Measurements from ENCODE around the gene UTP14C. TPM values are rescaled to one million over a fixed set of nuclear protein-coding genes. Genes with fewer than 3 reads are reported as not detected.

Gene UTP14C
- total and polyA plus RNA-seq, 2 of the 13 experiments (the other 11 are each of a cell fraction or from before 2014, with no cell fraction given): 8.8 to 12.2 TPM

GRCh38 chr13:51997641-51998330 lies 26.7 kb upstream of the UTP14C start:
- peak overlapping the region; percentile 79 for H3K27ac ChIP-seq (ENCODE audit: extremely low read length, insufficient read depth, low read length)
- CTCF ChIA-PET (ENCODE audit: low intra/inter-chr PET ratio, low total read pairs): interaction anchor here (1.4 to 1.8 kb wide), 2 partner anchors 29 to 131 kb away, joined by 3 to 8 read pairs; partner anchors contain the start of gene NEK5
- H3K9ac ChIP-seq (ENCODE audit: insufficient read depth, low read depth, low read length): 0 out of 2 replicates have a peak overlapping the region, but pooled peaks have one; percentile 41
- peaks cover 81% of the 10 kb centered on the region for H3K4me1 ChIP-seq (ENCODE audit: insufficient read depth, low read length)
- H2AFZ ChIP-seq (ENCODE audit: low read length): no peak overlapping the region
- BruUV-seq (replicated peaks): no TSS peak
- H3K4me2 ChIP-seq (ENCODE audit: low read depth, low read length): peak overlapping the region; percentile 75
- H3K4me3 ChIP-seq (replicated peaks in 1 of 3; ENCODE audit: insufficient read depth in 1 of 3, low read depth in 2 of 3, low read length in 3 of 3): no peak overlapping the region; a peak in 1 of 6 replicates
- H3K79me2 ChIP-seq (ENCODE audit: insufficient read depth, low read length): peaks cover 98% of the 10 kb centered on the region
- H3K27me3 ChIP-seq (ENCODE audit: control insufficient read depth in 1 of 2, insufficient read depth in 2 of 2, low read length in 2 of 2): no peaks in the 10 kb centered on the region
- H3K9me3 ChIP-seq (ENCODE audit: low read length): no peaks in the 10 kb centered on the region
- intact Hi-C loops (cut with micrococcal nuclease; ENCODE audit: unreplicated experiment): no loop called here
- FAIRE-seq (peak; percentile 79), DNase-seq (ENCODE audit: low spot score) (peak; percentile 90), ATAC-seq (peak; percentile 84)
- POLR2A ChIA-PET: interaction anchor here (1.0 to 3.4 kb wide), 9 partner anchors 10 to 130 kb away, joined by 3 to 32 read pairs (median 12); partner anchors contain the start of genes ALG11, ATP7B and NEK5
- H3K36me3 ChIP-seq (replicated peaks in 1 of 2; ENCODE audit: control insufficient read depth in 1 of 2, insufficient read depth in 2 of 2, low read length in 2 of 2): peaks cover 0 to 6% of the 10 kb centered on the region in 2 experiments; a peak in 2 of 5 replicates
- in situ Hi-C loops (cut with HindIII; ENCODE audit: extremely low pct_ligation_motif_present, low pct_unique_long_range_greater_than_20kb): no loop called here
- peaks cover 28% of the 10 kb centered on the region for H4K20me1 ChIP-seq (ENCODE audit: insufficient read depth, low read length)
- WGBS (ENCODE audit: low lambda C conversion rate): 35% methylated on average over 8 of the region's 8 CpGs
- TF ChIP-seq ZBTB26 (CRISPR knock-in tag; IDR thresholded peaks at IDR 0.05; ENCODE audit: borderline replicate concordance) (0 out of 2 replicates have a peak, but pooled peaks have one; percentile 29), ZNF792 (CRISPR knock-in tag; IDR thresholded peaks at IDR 0.05) (peak; percentile 68; the same call in 1 of the 2 replicates), RXRB (CRISPR knock-in tag; IDR thresholded peaks at IDR 0.05; ENCODE audit: borderline replicate concordance) (peak; percentile 69), MAFG (CRISPR knock-in tag; IDR thresholded peaks at IDR 0.05) (no peak), TCF7 (IDR thresholded peaks at IDR 0.05; ENCODE audit: low read depth) (peak; percentile 40; the same call in 1 of the 2 replicates), ATRX (CRISPR knock-in tag; IDR thresholded peaks at IDR 0.05; ENCODE audit: borderline replicate concordance) (no peak), SALL2 (CRISPR knock-in tag; IDR thresholded peaks at IDR 0.05) (no peak), TBX3 (IDR thresholded peaks at IDR 0.05; ENCODE audit: borderline replicate concordance) (peak; percentile 93), ZSCAN31 (CRISPR knock-in tag; IDR thresholded peaks at IDR 0.05; ENCODE audit: low read depth) (peak; percentile 63), ARID3A (IDR thresholded peaks at IDR 0.05; ENCODE audit: low read depth, low read length) (peak; percentile 67; the same call in 1 of the 2 replicates), DPF2 (CRISPR knock-in tag; IDR thresholded peaks at IDR 0.05; ENCODE audit: borderline replicate concordance, low read depth) (peak; percentile 83), ZNF292 (CRISPR knock-in tag; IDR thresholded peaks at IDR 0.05; ENCODE audit: borderline replicate concordance, low read depth) (peak; percentile 96), PITX1 (CRISPR knock-in tag; IDR thresholded peaks at IDR 0.05) (peak; percentile 98), NRL (CRISPR knock-in tag; IDR thresholded peaks at IDR 0.05; ENCODE audit: borderline replicate concordance) (0 out of 2 replicates have a peak, but pooled peaks have one; percentile 24), ARHGAP35 (CRISPR knock-in tag; IDR thresholded peaks at IDR 0.05; ENCODE audit: borderline replicate concordance) (no peak), NAIF1 (CRISPR knock-in tag; IDR thresholded peaks at IDR 0.05; ENCODE audit: borderline replicate concordance) (0 out of 2 replicates have a peak, but pooled peaks have one; percentile 59), SKI (IDR thresholded peaks at IDR 0.05; ENCODE audit: partially characterized antibody) (peak; percentile 24)
- TF ChIP-seq, protein P1, sequence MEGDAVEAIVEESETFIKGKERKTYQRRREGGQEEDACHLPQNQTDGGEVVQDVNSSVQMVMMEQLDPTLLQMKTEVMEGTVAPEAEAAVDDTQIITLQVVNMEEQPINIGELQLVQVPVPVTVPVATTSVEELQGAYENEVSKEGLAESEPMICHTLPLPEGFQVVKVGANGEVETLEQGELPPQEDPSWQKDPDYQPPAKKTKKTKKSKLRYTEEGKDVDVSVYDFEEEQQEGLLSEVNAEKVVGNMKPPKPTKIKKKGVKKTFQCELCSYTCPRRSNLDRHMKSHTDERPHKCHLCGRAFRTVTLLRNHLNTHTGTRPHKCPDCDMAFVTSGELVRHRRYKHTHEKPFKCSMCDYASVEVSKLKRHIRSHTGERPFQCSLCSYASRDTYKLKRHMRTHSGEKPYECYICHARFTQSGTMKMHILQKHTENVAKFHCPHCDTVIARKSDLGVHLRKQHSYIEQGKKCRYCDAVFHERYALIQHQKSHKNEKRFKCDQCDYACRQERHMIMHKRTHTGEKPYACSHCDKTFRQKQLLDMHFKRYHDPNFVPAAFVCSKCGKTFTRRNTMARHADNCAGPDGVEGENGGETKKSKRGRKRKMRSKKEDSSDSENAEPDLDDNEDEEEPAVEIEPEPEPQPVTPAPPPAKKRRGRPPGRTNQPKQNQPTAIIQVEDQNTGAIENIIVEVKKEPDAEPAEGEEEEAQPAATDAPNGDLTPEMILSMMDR (CRISPR knock-in tag; IDR thresholded peaks at IDR 0.05): peak; percentile 39
- TF ChIP-seq, protein P2, sequence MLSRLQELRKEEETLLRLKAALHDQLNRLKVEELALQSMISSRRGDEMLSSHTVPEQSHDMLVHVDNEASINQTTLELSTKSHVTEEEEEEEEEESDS (CRISPR knock-in tag; IDR thresholded peaks at IDR 0.05; ENCODE audit: borderline replicate concordance): 0 out of 2 replicates have a peak, but pooled peaks have one; percentile 65
